Activated naive CD8-positive, alpha-beta T cell treated with anti-CD3 and anti-CD28 coated beads, Interleukin-2, amount 50 U/mL, for 16 hours (primary cell): ENCODE data around the gene SAA2.
"Not testable (repeated sequence)": the region's sequence is repeated elsewhere in the genome, so short reads cannot be mapped to it uniquely, and the experiment has no call there.

Source experiments
- DNase-seq: peaks from one replicate; pipeline ENCODE4 v3.0.0-alpha.2; 2020; ENCODE audit warnings: low read depth, low spot score

The SAA2 gene

DNA sequence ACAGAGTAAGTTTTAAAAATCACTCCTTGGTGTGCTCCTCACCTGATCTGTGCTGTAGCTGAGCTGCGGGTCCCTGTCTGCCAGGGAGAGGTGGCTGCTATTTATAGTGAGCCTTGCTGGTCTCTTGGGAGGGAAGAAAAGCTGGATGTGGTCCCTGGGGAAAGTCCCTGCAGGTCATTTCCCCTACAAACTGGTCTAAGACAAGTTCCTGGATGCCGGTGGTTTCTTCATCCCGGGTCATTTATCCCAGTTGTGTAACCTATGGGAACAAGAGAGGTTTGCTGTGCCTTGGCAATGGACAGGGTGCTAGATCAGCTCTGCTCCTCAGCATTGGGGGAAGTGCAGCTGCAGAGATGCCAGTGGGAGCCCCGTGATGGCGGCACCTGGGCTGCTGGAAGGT lies at the start of gene SAA2:
TSS of gene SAA2 (minus strand) at position 108 of the 400 bp plus-strand sequence. CDS start 657 bp downstream, outside the sequence.
- DNase-seq, result no peak

DNA sequence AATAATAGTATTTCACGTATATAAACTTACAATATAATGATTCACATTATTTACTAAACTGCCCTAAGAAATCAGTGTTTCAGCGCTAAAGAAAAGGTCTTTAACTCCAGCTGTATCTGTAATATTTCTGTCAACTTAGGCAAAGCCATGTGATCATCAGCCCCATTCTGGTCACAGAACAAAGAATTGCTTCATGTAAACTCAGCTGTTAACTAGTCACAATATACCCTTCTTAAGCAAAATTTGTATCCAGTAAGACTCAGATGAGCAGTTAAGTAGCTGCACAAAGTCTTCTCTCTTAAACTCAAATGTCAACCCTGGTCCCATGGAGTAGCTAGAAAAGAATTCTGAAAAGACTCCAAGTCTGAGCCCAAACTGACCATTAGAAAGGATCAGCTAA lies 46.8 kb upstream of the SAA2 start:
- DNase-seq, result no peak

DNA sequence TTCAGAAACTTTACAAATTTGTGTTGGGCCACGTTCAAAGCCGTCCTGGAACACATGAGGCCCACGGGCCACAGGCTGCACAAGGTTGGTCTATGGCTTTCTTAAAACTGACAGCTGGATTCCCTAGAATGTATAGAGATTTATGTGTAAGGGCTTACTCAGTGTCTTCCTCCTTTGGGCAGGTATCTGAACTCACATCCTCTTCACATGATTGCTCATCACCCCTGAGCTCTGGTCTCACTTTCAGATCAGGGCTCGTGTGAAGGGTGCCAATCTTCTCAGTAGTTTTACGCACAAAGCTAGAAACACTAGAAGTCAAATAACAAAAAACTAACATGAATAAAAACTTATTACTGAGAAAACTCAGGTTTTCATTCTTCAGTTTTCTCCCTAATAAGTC lies 46.4 kb upstream of the SAA2 start:
- no peak for DNase-seq

DNA sequence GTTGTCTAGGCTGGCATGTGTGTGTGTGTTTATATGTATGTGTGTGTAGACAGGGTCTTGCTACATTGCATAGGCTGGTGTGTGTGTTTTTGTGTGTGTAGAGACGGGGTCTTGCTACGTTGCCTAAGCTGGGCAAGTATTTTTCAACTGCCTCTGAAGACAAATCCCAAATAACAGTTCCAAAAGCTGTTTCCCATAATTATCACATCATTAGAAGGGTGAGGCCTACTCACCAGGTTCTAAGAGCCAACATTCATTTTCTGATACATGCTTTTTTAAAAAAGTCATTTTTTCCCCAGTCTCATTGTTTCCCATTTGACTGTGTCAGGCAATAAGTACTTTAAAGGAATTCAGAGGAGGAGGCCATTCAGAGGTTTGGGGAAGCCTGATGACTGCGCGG lies 40.4 kb upstream of the SAA2 start:
- DNase-seq, result no peak

DNA sequence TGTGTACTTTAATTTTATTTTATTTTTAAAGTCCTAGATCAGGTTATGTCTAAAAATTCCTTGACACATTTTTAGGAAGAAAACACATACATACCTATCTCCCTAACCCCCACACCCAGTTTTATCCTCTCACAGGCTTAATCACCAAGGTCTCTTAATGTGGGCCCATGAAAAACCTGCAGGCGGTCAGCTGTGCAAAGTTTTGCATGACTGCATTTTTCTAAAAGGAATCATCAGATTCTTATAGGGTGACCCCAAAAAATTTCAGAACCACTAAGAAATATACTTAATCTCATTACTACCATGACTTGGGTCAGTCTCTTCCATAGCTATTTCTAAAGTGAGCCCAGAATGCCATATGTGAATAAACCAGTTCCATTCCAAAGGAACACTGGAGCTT lies 37.4 kb upstream of the SAA2 start:
- DNase-seq, result no peak

DNA sequence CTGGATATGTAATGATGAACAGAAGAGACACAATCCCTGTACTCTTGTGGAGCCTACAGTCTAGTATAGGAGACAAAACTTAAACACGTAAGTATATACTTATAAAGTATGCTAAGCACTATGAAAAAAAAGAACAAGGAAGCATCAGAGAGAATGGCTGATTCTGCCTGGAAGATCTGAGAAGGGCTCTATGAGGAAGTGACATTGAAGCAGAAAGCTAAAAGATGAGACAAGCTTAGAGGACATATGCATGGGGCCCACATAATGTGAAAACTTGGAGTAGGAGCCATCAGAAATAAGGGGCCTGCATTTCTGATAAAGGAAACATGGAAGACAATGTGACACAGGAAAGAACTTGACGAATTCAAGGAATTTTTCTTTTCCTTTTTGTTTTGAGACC lies 34.2 kb upstream of the SAA2 start:
- no peak for DNase-seq

DNA sequence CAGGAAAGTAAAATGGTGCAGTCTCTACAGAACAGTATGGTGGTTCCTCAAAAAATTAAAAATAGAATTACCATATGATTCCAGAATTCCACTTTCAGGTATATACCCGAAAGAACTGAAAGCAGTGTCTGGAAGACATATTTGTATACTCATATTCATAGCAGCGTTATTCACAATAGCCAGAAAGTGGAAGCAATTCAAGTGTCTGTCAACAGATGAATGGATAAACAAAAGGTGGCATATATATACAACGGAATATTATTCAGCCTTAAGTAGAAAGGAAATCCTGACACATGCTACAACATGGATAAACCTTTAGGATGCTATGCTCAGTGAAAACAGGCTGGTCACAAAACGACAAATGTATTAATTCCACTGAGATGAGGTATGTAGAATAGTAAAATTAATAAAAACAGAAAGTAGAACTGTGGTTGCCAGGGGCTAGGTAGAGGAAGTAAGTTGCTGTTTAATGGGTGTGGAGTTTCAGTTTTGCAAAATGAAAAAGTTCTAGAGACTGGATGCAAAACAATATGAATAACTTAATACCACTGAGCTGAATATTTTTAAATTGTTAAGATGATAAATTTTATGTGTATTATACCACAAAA lies 32.1 kb upstream of the SAA2 start:
- DNase-seq, result no peak

DNA sequence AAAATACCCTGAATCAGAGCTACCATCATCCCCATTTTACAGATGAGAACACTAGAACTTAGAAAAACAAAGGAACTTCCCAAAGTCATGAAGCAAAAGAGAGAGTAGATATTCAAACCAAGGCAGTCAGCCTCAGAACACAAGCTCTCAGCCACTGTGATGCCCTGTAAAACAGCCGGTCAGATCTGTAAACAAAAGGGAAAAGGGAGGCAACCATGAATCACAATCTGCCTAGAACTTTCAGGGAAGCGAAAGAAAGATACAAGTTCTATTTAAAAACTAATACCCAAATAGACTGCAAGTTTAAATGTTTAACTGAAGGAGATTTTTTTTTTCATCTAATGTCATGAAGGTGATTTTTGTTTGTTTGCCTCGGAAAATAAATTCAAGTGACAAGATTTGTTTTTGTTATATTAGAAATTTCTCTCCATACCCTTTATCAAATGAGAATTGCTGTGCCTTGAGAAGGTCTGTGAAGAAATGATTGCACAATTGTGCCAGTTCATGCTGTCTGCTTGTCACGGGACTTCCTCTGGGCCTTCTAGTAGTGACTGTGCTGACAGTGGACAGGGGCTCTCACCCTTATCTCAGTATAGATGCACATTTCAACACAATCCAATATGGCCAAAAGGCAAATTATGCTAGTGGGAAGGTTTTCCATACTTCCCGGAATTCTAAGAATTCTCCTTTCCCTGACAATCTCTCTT lies 29.2 kb upstream of the SAA2 start:
- no peak for DNase-seq

DNA sequence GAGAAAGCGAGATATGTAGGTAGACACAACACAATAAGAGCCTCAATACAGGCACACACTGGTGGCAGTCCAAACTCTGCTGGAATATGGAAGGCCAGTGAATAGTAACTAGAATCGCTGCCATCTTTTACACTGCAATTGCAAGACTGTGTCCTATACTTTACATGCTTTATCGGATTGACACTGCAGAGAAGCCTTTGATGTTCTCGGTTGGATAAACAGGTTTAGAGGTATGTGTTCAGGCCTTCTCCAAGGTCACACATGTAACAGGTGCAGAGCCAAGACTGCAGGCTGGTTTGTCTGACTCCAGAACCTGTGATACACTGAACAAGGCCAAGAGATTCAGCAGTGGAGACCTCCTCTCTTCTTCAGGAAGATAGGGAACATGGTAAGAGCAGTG lies 22.7 kb upstream of the SAA2 start:
- DNase-seq, result no peak

DNA sequence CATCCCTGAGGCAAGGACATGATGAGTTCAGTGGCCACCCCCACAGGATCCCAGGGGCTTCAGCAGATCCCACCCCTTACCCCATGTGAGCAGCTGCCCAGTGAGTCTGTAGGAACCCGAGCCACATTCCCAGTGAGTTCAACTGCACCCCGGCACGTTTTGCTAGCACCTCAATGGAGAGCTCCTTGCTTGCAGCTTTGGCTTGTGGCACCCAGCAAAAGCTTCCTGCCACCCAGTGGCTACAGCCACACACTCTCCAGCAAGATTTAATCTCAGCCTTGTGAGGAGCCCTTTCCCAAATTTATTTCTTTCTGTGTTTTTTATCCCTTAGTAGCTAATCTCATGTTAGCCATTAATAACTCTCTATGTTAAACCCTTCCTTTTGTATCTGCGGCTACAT lies 21.6 kb upstream of the SAA2 start:
- DNase-seq, result no peak

DNA sequence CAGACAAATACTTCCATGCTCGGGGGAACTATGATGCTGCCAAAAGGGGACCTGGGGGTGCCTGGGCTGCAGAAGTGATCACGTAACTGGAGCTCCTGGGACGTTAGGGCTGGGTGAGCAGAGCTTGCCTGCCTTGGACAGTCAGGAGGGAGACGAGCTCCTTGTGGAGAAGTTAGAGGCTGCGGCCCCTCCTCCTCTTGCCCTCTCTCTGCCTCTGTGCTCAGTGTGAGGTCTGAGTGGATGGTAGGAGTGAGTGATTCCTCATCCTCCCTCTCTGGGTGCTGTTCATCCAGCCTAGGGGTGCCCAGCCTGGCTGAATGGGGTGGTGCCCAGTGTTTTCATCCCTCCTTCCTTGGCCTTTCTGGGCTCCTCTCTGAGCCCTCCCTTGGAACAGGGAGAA lies 20.8 kb upstream of the SAA2 start:
- not testable (repeated sequence) for DNase-seq

DNA sequence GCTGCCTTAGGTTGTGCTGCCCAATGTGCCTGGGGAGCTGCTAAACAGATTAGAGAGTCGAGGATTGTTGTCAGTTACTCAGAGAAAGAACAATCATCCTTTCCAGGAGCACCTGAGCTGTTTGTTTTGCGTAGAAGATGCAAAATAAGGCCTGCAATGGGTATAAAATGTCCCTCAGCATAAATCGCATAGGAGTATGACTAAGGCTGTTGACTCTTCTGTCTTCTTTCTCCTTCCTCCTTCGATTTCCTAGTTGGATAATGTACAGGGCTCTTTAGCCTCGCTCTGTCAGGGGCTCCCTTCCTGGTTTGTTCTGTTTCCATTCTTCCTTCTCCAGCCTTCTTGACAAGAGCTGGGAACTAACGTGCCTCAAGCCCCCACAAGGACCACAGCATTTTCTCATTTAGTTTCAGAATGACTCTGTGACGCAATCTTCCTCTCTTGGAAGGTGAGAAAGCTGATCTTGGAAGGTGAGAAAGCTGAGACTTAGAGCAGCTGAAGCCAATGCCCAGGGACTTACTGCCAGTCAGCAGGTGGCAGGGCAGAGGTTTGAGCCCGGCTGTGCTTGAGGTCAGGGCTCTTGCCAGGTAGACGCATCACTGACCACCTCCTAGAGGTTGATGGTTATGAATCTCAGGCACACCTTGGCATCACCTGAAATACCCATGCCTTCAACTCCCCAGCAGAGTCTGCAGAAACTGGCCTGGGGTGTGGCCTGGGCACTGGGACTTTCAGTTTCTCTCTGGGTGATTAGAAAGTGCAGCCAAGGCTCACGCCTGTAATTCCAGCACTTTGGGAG lies 19.1 kb upstream of the SAA2 start:
- not testable (repeated sequence) for DNase-seq

DNA sequence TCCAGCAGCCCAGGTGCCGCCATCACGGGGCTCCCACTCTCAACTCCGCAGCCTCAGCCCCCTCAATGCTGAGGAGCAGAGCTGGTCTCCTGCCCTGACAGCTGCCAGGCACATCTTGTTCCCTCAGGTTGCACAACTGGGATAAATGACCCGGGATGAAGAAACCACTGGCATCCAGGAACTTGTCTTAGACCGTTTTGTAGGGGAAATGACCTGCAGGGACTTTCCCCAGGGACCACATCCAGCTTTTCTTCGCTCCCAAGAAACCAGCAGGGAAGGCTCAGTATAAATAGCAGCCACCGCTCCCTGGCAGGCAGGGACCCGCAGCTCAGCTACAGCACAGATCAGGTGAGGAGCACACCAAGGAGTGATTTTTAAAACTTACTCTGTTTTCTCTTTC lies 17.5 kb upstream of the SAA2 start, which contains the start of gene SAA1:
TSS of gene SAA1 (plus strand) at position 316 of the 400 bp plus-strand sequence. CDS start 624 bp downstream, outside the sequence.
- DNase-seq, result no peak

DNA sequence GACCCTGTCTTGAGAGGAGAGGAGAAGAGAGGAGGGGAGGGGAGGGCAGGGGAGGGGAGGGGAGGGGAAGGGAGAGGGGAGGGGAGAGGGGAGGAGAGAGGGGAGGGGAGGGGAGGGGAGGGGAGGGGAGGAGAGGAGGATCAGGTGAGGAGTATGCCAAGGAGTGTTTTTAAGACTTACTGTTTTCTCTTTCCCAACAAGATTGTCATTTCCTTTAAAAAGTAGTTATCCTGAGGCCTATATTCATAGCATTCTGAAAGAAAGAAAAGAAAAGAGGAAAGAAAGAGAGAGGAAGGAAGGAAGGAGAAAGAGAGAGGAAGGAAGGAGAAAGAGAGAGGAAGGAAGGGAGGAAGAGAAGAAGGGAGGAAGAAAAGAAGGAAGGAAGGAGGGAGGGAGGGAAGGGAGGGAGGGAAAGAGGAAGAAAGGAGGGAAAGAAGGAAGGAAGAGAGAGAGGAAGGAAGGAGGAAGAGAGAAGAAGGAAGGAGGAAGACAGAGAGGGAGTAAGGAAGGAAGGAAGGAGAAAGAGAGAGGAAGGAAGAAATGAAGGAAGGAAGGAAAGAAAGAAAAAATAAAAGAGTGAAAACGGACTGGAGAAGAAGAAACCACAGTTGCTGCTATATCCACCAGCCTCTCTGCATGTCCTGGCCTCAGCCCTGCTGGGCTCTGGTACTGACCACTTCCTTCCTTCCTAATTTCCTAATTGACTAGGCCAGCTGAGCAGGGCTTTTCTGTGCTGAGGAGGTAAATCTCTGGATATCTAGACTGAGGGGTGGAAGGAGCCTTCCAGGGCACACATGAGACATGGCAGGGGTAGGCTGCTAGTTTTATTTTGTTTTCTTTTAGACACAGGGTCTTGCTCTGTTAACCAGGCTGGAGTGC lies 16.4 kb upstream of the SAA2 start:
- no peak for DNase-seq

DNA sequence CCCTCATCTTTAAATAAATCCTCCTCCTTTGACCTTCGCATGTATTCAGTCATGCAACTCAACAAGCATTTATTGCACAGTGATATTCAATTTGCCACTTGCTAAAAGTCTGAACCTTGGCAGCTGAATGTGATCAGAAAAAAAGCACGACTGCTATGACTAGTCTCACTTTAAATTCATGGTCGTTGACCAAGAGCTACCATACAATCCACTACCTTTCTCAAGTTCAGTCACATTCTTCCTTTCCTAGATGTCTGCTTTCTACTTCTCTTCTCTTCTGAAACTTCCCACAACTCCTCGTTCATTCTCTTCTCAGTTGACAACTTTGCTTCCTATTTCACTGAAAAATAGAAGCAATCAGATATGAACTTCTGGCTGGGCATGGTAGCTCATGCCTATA lies 15.6 kb upstream of the SAA2 start:
- no peak for DNase-seq

DNA sequence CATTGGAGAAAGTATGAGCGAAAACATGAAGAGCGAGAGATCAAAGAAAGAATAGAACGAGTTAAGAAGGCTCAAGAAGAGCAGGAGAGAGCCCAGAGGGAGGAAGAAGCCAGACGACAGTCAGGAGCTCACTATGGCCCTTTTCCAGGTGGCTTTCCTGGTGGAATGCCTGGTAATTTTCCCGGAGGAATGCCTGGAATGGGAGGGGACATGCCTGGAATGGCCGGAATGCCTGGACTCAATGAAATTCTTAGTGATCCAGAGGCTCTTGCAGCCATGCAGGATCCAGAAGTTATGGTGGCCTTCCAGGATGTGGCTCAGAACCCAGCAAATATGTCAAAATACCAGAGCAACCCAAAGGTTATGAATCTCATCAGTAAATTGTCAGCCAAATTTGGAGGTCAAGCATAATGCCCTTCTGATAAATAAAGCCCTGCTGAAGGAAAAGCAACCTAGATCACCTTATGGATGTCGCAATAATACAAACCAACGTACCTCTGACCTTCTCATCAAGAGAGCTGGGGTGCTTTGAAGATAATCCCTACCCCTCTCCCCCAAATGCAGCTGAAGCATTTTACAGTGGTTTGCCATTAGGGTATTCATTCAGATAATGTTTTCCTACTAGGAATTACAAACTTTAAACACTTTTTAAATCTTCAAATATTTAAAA lies 14.3 kb upstream of the SAA2 start:
- not testable (repeated sequence) for DNase-seq

DNA sequence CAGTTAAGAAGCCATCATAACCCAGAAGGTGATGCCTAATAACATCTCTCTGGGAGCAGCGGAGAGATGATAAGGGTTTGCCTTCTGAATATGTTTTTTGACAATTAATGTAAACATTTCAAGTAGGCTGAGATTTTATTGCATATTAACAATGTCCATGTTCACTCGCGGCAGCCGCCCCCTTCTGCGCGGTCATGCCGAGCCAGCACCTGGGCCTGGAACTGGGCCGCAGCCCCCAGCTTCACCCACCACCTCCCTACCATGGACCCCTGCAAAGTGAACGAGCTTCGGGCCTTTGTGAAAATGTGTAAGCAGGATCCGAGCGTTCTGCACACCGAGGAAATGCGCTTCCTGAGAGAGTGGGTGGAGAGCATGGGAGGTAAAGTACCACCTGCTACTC lies 13.3 kb upstream of the SAA2 start:
- DNase-seq, result no peak

DNA sequence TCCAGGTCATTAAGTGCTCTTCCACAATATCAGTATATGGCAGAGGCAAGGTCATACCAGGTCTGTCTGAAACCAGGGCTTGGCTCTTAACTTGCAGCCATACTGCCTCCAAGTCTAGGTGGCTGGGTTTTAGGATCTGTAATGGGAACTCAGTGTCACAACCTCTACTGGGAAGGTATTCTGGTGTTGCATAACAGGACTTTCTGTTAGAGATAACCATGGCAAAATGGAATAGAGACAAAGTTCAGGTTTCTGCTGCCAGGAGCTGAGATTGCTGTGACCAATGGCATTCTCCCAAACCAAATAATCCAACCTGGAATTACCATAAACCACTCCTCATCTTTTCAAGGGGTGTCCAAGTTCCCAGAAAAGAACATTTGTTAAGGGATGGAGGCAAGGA lies 10.8 kb upstream of the SAA2 start:
- no peak for DNase-seq

DNA sequence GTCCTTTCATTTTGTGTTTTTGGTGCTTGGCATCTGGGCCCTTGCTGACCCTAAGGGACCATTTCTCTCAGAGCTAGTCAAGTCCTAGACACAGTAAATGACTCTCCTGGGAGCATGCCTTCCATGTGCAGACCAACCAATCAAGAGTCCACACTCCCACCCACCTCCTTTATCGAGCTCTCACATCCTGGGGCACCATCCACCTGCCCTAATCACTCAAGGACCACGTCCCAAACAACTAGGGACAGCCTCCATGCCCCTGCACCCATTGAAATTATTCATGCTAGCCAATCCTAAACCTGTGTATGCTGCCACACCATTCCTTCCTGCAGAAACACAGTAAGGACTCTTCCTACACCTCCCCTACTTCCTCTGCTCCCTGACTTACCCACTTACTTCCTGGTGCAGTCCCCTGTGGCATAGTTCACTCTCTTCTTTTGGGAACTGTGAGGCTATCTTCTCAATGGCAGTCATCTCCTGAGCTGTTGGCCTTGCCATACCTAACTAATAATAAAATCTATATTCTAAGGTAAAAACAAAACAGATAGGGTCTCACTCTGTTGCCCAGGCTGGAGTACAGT lies 6.4 kb upstream of the SAA2 start:
- no peak for DNase-seq

DNA sequence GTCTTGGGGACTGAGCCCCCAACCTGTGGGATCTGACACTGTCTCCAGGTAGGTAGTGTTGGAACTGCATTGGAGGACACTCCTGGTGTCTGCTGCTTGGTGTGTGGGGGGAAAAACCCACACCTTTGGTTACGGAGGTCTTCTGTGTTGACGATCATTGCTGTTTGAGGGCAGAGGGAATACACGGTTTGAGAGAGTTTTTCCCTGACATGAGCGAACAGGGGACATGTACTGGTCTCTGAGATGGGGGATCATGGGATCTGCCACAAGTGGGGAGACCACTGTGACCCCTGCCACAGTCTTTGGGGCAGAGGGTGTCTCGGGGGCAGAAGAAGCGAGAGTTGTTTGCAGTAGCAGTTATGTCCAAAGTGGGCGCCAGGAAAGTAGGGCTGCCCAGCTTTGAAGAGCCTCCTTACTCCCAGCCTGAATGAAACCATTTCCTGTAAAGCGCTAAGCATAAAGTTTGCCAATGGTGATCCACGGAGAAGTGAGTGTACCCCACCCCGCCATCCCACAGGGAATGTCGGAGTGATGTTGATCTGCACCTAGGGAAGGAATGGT lies 5.4 kb upstream of the SAA2 start:
- no peak for DNase-seq
